HUDEP-2 (cell line): ENCODE data around the gene SELENOK.
"Not testable (repeated sequence)": the region's sequence is repeated elsewhere in the genome, so short reads cannot be mapped to it uniquely, and the experiment has no call there.

Experiments used
- DNase-seq, 76 experiments: peaks; one replicate each; lab custom pipeline; 2025; ENCODE audit not compliant: unreplicated experiment in 76 of 76; lab: John Stamatoyannopoulos, UW

Gene SELENOK

GRCh38 chr3:53891497-53892285 lies at the start of gene SELENOK:
TSS of gene SELENOK (minus strand) at chr3:53891859.
- peak; percentile 55 to 99 (median 96) for DNase-seq

GRCh38 chr3:53941184-53941583 lies 49.5 kb upstream of the SELENOK start:
- no peak for DNase-seq

GRCh38 chr3:53940623-53941022 lies 49.0 kb upstream of the SELENOK start:
- no peak for DNase-seq

GRCh38 chr3:53939813-53940212 lies 48.2 kb upstream of the SELENOK start:
- DNase-seq = no peak

- DNase-seq = no peak
These were observed 47.5 kb upstream of the SELENOK start for GRCh38 chr3:53939086-53939582.

GRCh38 chr3:53938645-53939044 lies 47.0 kb upstream of the SELENOK start:
- peak in 21 of 76 experiments; percentile 0 to 49 (median 10) for DNase-seq

GRCh38 chr3:53936347-53936746 lies 44.7 kb upstream of the SELENOK start:
- DNase-seq = no peak

- DNase-seq = no peak
These were observed 43.7 kb upstream of the SELENOK start for GRCh38 chr3:53935283-53935901.

GRCh38 chr3:53927208-53927872 lies 35.7 kb upstream of the SELENOK start:
- DNase-seq = not testable (repeated sequence)

- peak in 7 of 76 experiments; percentile 0 to 19 (median 4) for DNase-seq
These were observed 29.6 kb upstream of the SELENOK start for GRCh38 chr3:53921296-53921695.

- DNase-seq = no peak
These were observed 28.1 kb upstream of the SELENOK start for GRCh38 chr3:53919741-53920140.

- DNase-seq = no peak
These were observed 21.7 kb upstream of the SELENOK start for GRCh38 chr3:53913401-53913800.

- DNase-seq = no peak
These were observed 11.1 kb upstream of the SELENOK start for GRCh38 chr3:53902711-53903110.

- no peak for DNase-seq
These were observed 10.4 kb upstream of the SELENOK start for GRCh38 chr3:53902067-53902466.

- DNase-seq = no peak
These were observed 9.1 kb upstream of the SELENOK start for GRCh38 chr3:53900666-53901331.

- no peak for DNase-seq
These were observed 8.1 kb upstream of the SELENOK start for GRCh38 chr3:53899750-53900149.

GRCh38 chr3:53892286-53892637 lies 603 bp upstream of the SELENOK start:
- DNase-seq = peak in 1 of 76 experiments; percentile 8

- peak in 20 of 76 experiments; percentile 1 to 42 (median 20) for DNase-seq
These were observed 758 bp downstream of the SELENOK start for GRCh38 chr3:53890726-53891475.

- peak in 27 of 76 experiments; percentile 3 to 68 (median 29) for DNase-seq
These were observed 3.4 kb downstream of the SELENOK start for GRCh38 chr3:53888232-53888631.

GRCh38 chr3:53887446-53887845 lies 4.2 kb downstream of the SELENOK start:
- DNase-seq = no peak
